GM12878 (cell line): ENCODE results near the gene RAB6B. TPM values are rescaled to one million over a fixed set of nuclear protein-coding genes. Genes with fewer than 3 reads are reported as not detected.

Source experiments
- ATAC-seq: fragments of 200-7000 bp; cut with Tn5 transposase; 3 replicates; pipeline ENCODE4 v1.9.1; 2020; ENCODE audit warnings: mild to moderate bottlenecking, moderate library complexity
- BruUV-seq: library from RNA; stranded (reverse); fragments of 400-500 nt; replicated peaks from 2 replicates; lab custom pipeline; 2021; lab: Mats Ljungman, UMichigan
- CTCF ChIA-PET: fragments of 300-600 bp; sonication (Branson Sonifier 250); formaldehyde crosslinking; extraction: SDS; loops from one replicate; lab custom pipeline; 2021; ENCODE audit warnings: inconsistent platforms; lab: Yijun Ruan, JAX
- POLR2A ChIA-PET: fragments of 350-600 bp; formaldehyde crosslinking; extraction: SDS; loops from one replicate; lab custom pipeline; 2021; ENCODE audit warnings: inconsistent platforms; lab: Charles Lee
- RAD21 ChIA-PET: fragments of 300-600 bp; sonication (Branson Sonifier 250); formaldehyde crosslinking; loops from one replicate; lab custom pipeline; 2023; ENCODE audit warnings: antibody characterized with exemption; ENCODE audit not compliant: unreplicated experiment; lab: Charles Lee
- SMC1A ChIA-PET: fragments of 300-600 bp; sonication (Branson Sonifier 250); formaldehyde crosslinking; loops from one replicate; lab custom pipeline; 2023; ENCODE audit not compliant: unreplicated experiment, uncharacterized antibody; lab: Charles Lee
- DNase-seq: peaks from one replicate; pipeline ENCODE4 v3.0.0-alpha.2; 2011; ENCODE audit warnings: low read depth, low spot score
- FAIRE-seq: peaks from 3 replicates; lab custom pipeline; 2011; peaks lifted over from hg19 to GRCh38; lab: Jason Lieb, UNC
- H2AFZ ChIP-seq: 2 replicates; pipeline ENCODE4 v1.6.0; 2011; ENCODE audit warnings: low read depth, low read length, control low read depth; ENCODE audit not compliant: control insufficient read depth
- H3K27ac ChIP-seq: 2 replicates; pipeline ENCODE4 v1.5.1; 2011; ENCODE audit warnings: control low read depth; ENCODE audit not compliant: control insufficient read depth, insufficient read depth
- H3K27me3 ChIP-seq, 2 experiments: replicated peaks in 1 of 2; 2 replicates each; pipeline versions ENCODE4 v1.6.0 to v1.6.1; 2011; ENCODE audit warnings: low read length in 1 of 2; ENCODE audit not compliant: control insufficient read depth in 2 of 2, insufficient read depth in 2 of 2
- H3K36me3 ChIP-seq, 2 experiments: 2 replicates each; pipeline ENCODE4 v1.5.1; 2011; ENCODE audit warnings: low read length in 1 of 2; ENCODE audit not compliant: control insufficient read depth in 2 of 2, insufficient read depth in 2 of 2
- H3K4me1 ChIP-seq: 2 replicates; pipeline ENCODE4 v1.6.1; 2011; ENCODE audit warnings: mild to moderate bottlenecking, low read length, moderate library complexity, mixed read lengths; ENCODE audit not compliant: control insufficient read depth, insufficient read depth
- H3K4me2 ChIP-seq: 2 replicates; pipeline ENCODE4 v1.6.0; 2011; ENCODE audit warnings: control low read depth; ENCODE audit not compliant: control insufficient read depth, insufficient read depth
- H3K4me3 ChIP-seq: fragments of 200-600 bp; sonication (generic); 2 replicates; pipeline ENCODE4 v1.5.1; 2016
- H3K79me2 ChIP-seq: 2 replicates; pipeline ENCODE4 v1.6.0; 2011; ENCODE audit warnings: low read length; ENCODE audit not compliant: control insufficient read depth, insufficient read depth
- H3K9ac ChIP-seq: 2 replicates; pipeline ENCODE4 v1.8.0; 2011; ENCODE audit warnings: low read length, control low read depth, mixed read lengths; ENCODE audit not compliant: control insufficient read depth, insufficient read depth
- H3K9me3 ChIP-seq: replicated peaks from 3 replicates; pipeline ENCODE4 v1.5.1; 2011; ENCODE audit warnings: mild to moderate bottlenecking, low read length; ENCODE audit not compliant: control insufficient read depth, insufficient read depth
- H4K20me1 ChIP-seq: 2 replicates; pipeline ENCODE4 v1.6.0; 2011; ENCODE audit not compliant: control insufficient read depth, insufficient read depth
- ATF7 ChIP-seq: fragments of 450-650 bp; IDR thresholded peaks from 2 replicates; pipeline ENCODE4 v1.6.1; 2016; ENCODE audit warnings: low read depth, mild to moderate bottlenecking
- BACH1 ChIP-seq: fragments of 450-650 bp; IDR thresholded peaks from 2 replicates; pipeline ENCODE4 v1.6.1; 2017; ENCODE audit warnings: mild to moderate bottlenecking, borderline replicate concordance
- CHD2 ChIP-seq: IDR thresholded peaks from 2 replicates; pipeline ENCODE4 v1.6.1; 2011; ENCODE audit warnings: low read depth, low read length, improper control_type of control experiment, borderline replicate concordance
- MEF2A ChIP-seq: IDR thresholded peaks from 2 replicates; pipeline ENCODE4 v1.6.1; 2011; ENCODE audit warnings: low read depth, mild to moderate bottlenecking, low read length, moderate library complexity; ENCODE audit not compliant: insufficient read depth
- MYC ChIP-seq: IDR thresholded peaks from 2 replicates; pipeline ENCODE4 v1.6.1; 2011; ENCODE audit warnings: mild to moderate bottlenecking, low read length, moderate library complexity, inconsistent platforms; ENCODE audit not compliant: insufficient read depth, insufficient replicate concordance, insufficient read length, severe bottlenecking
- SREBF2 ChIP-seq: IDR thresholded peaks from 2 replicates; pipeline ENCODE4 v1.6.1; 2012; ENCODE audit warnings: mild to moderate bottlenecking, low read length
- SUPT20H ChIP-seq: IDR thresholded peaks from 2 replicates; pipeline ENCODE4 v1.6.1; 2011; ENCODE audit warnings: low read depth, mild to moderate bottlenecking, low read length, moderate library complexity, borderline replicate concordance; ENCODE audit not compliant: control insufficient read depth
- TARDBP ChIP-seq: IDR thresholded peaks from 2 replicates; pipeline ENCODE4 v1.6.1; 2016; ENCODE audit warnings: borderline replicate concordance
- WGBS: methylation state at CpG from one replicate; pipeline ENCODE4 v1.1.6; 2016; ENCODE audit warnings: low lambda C conversion rate; ENCODE audit not compliant: insufficient replicate concordance, insufficient coverage; ENCODE audit errors: missing lambda C conversion rate; 5-methylcytosine and 5-hydroxymethylcytosine counted together
- in situ Hi-C: fragments of 300-500 bp; cut with MboI; formaldehyde crosslinking; loops from 9 replicates; pipeline ENCODE4 v1.14.3; 2018; ENCODE audit warnings: mixed read lengths
- intact Hi-C: fragments of 100-400 bp; cut with micrococcal nuclease; formaldehyde crosslinking; loops from one replicate; pipeline ENCODE4 v1.14.2; 2022; ENCODE audit not compliant: unreplicated experiment
- polyA plus RNA-seq, 11 experiments: library from polyadenylated mRNA; depleted of rRNA in 4 of 11; unstranded in 6 of 11; stranded (reverse) in 5 of 11; fragments of >200 nt; fragmentation: Nextera tagmentation in 4 of 11; fragmentation: Illumina TruSeq in 1 of 11; extraction: Ambion mirVana in 4 of 11; extraction: Trizol in 1 of 11; gene quantifications; 1 replicate in 1 of 11; 2 replicates in 10 of 11; pipeline versions ENCODE4 v1.2.1 to v1.2.3, GENCODE V29; 2011 to 2016; ENCODE audit warnings: inconsistent platforms in 2 of 11, missing spikeins in 2 of 11, low read depth in 1 of 11
- total RNA-seq, 4 experiments: library from RNA; depleted of rRNA in 3 of 4; stranded (reverse); fragments of >200 nt in 3 of 4; fragmentation: Illumina TruSeq in 1 of 4; extraction: Trizol in 1 of 4; gene quantifications; 2 replicates each; pipeline versions ENCODE4 v1.2.1 to v1.2.3, GENCODE V29; 2013 to 2021
- TF ChIP-seq, protein P1 (sequence below): fragments of 450-650 bp; IDR thresholded peaks from 2 replicates; pipeline ENCODE4 v1.6.1; 2016; ENCODE audit warnings: mild to moderate bottlenecking
- TF ChIP-seq, protein P2 (sequence below): fragments of 450-650 bp; IDR thresholded peaks from 2 replicates; pipeline ENCODE4 v1.6.1; 2017; ENCODE audit warnings: mild to moderate bottlenecking
- TF ChIP-seq, protein P3 (sequence below): IDR thresholded peaks from 2 replicates; pipeline ENCODE4 v1.6.1; 2012; ENCODE audit warnings: low read depth, low read length, improper control_type of control experiment
- TF ChIP-seq, protein P4 (sequence below): IDR thresholded peaks from 2 replicates; pipeline ENCODE4 v1.6.1; 2011; ENCODE audit warnings: borderline replicate concordance, low read depth, mild to moderate bottlenecking, moderate library complexity, mixed read lengths, low read length; ENCODE audit not compliant: insufficient read depth; ENCODE audit errors: extremely low read length

Gene RAB6B
- total and polyA plus RNA-seq, 10 of the 15 experiments (the other 5 are each of a cell fraction or from before 2014, with no cell fraction given) = 0.01 to 0.16 (median 0.04) TPM; not detected in 5

DNA sequence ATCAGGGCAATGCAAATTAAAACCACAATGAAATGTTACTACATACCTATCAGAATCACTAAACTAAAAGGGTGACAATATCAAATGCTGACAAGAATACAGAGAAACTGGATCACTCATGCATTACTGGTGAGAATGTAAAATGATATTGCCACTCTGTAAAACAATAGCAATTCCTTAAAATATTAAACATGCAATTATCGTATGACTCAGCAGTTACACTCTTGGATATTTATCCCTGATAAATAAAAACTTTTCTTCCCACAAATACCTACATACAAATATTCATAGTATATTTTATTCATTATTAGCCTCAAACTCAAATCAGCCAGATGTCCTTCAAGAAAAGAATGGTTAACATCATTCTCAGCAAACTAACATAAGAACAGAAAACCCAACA is 25.9 kb upstream of the RAB6B start:
- ATAC-seq (no peak), DNase-seq (no peak), FAIRE-seq (no peak)
- CTCF ChIA-PET = no interaction called here
- H3K4me3 ChIP-seq = no peak overlapping the region
- POLR2A ChIA-PET = no interaction called here
- in situ Hi-C loops (loop anchor here (5.0 kb wide), 1 partner anchor 99 kb away; no protein-coding TSS in a partner anchor), intact Hi-C loops (loop anchor here (10.0 kb wide), 1 partner anchor 553 kb away; no protein-coding TSS in a partner anchor)
- no TSS peak for BruUV-seq
- H2AFZ ChIP-seq = no peak overlapping the region
- H3K9me3 ChIP-seq = no peaks in the 10 kb centered on the region
- H3K36me3 ChIP-seq = no peaks in the 10 kb centered on the region
- H3K4me1 ChIP-seq = no peaks in the 10 kb centered on the region
- no peaks in the 10 kb centered on the region; a peak in 1 of 4 replicates for H3K27me3 ChIP-seq
- SMC1A ChIA-PET = no interaction called here
- 93% methylated on average over 1 of the region's 1 CpG for WGBS
- no peak overlapping the region for H3K4me2 ChIP-seq
- H4K20me1 ChIP-seq = no peaks in the 10 kb centered on the region; the same call in 1 of the 2 replicates
- H3K27ac ChIP-seq = no peak overlapping the region
- H3K79me2 ChIP-seq = no peaks in the 10 kb centered on the region
- no peak for TF ChIP-seq BACH1
- TF ChIP-seq MEF2A = no peak
- TF ChIP-seq CHD2 = no peak
- no peak for TF ChIP-seq ATF7
- TF ChIP-seq SREBF2 = no peak
- TF ChIP-seq, protein P1, sequence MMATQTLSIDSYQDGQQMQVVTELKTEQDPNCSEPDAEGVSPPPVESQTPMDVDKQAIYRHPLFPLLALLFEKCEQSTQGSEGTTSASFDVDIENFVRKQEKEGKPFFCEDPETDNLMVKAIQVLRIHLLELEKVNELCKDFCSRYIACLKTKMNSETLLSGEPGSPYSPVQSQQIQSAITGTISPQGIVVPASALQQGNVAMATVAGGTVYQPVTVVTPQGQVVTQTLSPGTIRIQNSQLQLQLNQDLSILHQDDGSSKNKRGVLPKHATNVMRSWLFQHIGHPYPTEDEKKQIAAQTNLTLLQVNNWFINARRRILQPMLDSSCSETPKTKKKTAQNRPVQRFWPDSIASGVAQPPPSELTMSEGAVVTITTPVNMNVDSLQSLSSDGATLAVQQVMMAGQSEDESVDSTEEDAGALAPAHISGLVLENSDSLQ = no peak
- no peak for TF ChIP-seq SUPT20H
- TF ChIP-seq, protein P2, sequence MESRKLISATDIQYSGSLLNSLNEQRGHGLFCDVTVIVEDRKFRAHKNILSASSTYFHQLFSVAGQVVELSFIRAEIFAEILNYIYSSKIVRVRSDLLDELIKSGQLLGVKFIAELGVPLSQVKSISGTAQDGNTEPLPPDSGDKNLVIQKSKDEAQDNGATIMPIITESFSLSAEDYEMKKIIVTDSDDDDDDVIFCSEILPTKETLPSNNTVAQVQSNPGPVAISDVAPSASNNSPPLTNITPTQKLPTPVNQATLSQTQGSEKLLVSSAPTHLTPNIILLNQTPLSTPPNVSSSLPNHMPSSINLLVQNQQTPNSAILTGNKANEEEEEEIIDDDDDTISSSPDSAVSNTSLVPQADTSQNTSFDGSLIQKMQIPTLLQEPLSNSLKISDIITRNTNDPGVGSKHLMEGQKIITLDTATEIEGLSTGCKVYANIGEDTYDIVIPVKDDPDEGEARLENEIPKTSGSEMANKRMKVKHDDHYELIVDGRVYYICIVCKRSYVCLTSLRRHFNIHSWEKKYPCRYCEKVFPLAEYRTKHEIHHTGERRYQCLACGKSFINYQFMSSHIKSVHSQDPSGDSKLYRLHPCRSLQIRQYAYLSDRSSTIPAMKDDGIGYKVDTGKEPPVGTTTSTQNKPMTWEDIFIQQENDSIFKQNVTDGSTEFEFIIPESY = no peak
- TF ChIP-seq, protein P3, sequence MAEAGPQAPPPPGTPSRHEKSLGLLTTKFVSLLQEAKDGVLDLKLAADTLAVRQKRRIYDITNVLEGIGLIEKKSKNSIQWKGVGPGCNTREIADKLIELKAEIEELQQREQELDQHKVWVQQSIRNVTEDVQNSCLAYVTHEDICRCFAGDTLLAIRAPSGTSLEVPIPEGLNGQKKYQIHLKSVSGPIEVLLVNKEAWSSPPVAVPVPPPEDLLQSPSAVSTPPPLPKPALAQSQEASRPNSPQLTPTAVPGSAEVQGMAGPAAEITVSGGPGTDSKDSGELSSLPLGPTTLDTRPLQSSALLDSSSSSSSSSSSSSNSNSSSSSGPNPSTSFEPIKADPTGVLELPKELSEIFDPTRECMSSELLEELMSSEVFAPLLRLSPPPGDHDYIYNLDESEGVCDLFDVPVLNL = no peak
- TF ChIP-seq, protein P4, sequence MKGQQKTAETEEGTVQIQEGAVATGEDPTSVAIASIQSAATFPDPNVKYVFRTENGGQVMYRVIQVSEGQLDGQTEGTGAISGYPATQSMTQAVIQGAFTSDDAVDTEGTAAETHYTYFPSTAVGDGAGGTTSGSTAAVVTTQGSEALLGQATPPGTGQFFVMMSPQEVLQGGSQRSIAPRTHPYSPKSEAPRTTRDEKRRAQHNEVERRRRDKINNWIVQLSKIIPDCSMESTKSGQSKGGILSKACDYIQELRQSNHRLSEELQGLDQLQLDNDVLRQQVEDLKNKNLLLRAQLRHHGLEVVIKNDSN = no peak
- no peak for TF ChIP-seq TARDBP
- TF ChIP-seq MYC = no peak
- RAD21 ChIA-PET = no interaction called here
- H3K9ac ChIP-seq = no peak overlapping the region
